Vagina (tissue), 2 donors: ENCODE data around the gene ADGRG6. TPM values are rescaled to one million over a fixed set of nuclear protein-coding genes. Genes with fewer than 3 reads are reported as not detected.

Source experiments
- DNase-seq, 2 donors: peaks; one replicate each; pipeline ENCODE4 v3.0.0-alpha.2; 2017; ENCODE audit errors: extremely low spot score in 2 of 2
- H3K27ac ChIP-seq: fragments of 200-600 bp; sonication (generic); one replicate; pipeline ENCODE4 v1.5.1; 2019
- H3K27me3 ChIP-seq: fragments of 200-600 bp; sonication (generic); one replicate; pipeline ENCODE4 v1.5.1; 2019
- H3K36me3 ChIP-seq, 2 donors: fragments of 200-600 bp; sonication (generic); one replicate each; pipeline ENCODE4 v1.5.1; 2017 to 2019
- H3K4me1 ChIP-seq: fragments of 200-600 bp; sonication (generic); one replicate; pipeline ENCODE4 v1.5.1; 2019
- H3K4me3 ChIP-seq, 2 donors: fragments of 200-600 bp; sonication (generic); 1 replicate in 1 of 2; 2 replicates in 1 of 2; pipeline ENCODE4 v1.5.1; 2016 to 2019
- H3K9me3 ChIP-seq: fragments of 200-600 bp; sonication (generic); one replicate; pipeline ENCODE4 v1.5.1; 2019
- CTCF ChIP-seq, 3 experiments: fragments of 450-650 bp in 2 of 3; fragments of 200-600 bp in 1 of 3; sonication (generic) in 1 of 3; IDR thresholded peaks; one replicate each; pipeline ENCODE4 v1.5.1; 2017 to 2019; ENCODE audit warnings: antibody characterized with exemption in 3 of 3, mild to moderate bottlenecking in 2 of 3, moderate library complexity in 2 of 3
- POLR2A ChIP-seq, 2 donors: fragments of 450-650 bp; IDR thresholded peaks; one replicate each; pipeline ENCODE4 v1.6.1; 2017; ENCODE audit warnings: antibody characterized with exemption in 2 of 2, mild to moderate bottlenecking in 2 of 2, moderate library complexity in 2 of 2
- POLR2AphosphoS5 ChIP-seq, 2 donors: sonication (generic); formaldehyde crosslinking; IDR thresholded peaks; one replicate each; pipeline ENCODE4 v1.9.0; 2017; ENCODE audit warnings: antibody characterized with exemption in 2 of 2, mild to moderate bottlenecking in 2 of 2, low read depth in 1 of 2; ENCODE audit not compliant: insufficient read depth in 1 of 2
- intact Hi-C: fragments of 100-400 bp; cut with DNase I; formaldehyde crosslinking; loops from one replicate; pipeline ENCODE4 v1.15.1; 2023
- total RNA-seq: library from RNA; depleted of rRNA; stranded (reverse); fragments of >200 nt; gene quantifications from one replicate; pipeline ENCODE4 v1.2.3, GENCODE V29; 2016

Gene ADGRG6
- total RNA-seq, 1 donor from 2014 or later = 22.6 TPM

- Histone ChIP-seq H3K36me3 (no peaks in the 10 kb centered on the region), H3K27ac (no peak overlapping the region), H3K27me3 (no peaks in the 10 kb centered on the region), H3K4me1 (no peaks in the 10 kb centered on the region), H3K9me3 (no peaks in the 10 kb centered on the region), H3K4me3 (no peak overlapping the region)
- intact Hi-C loops = no loop called here
- DNase-seq = no peak
- TF ChIP-seq POLR2A (IDR thresholded peaks at IDR 0.05) (no peak), CTCF (IDR thresholded peaks at IDR 0.05) (no peak), POLR2AphosphoS5 (IDR thresholded peaks at IDR 0.05; ENCODE audit: insufficient read depth in 1 of 2, low read depth in 1 of 2) (no peak)
Observed at GRCh38 chr6:142291512-142291911, 10.3 kb upstream of the ADGRG6 start.

- H3K4me3 ChIP-seq = no peak overlapping the region
- no peak for DNase-seq
- no peaks in the 10 kb centered on the region for H3K36me3 ChIP-seq
- H3K27me3 ChIP-seq = no peaks in the 10 kb centered on the region
- intact Hi-C loops = no loop called here
- no peak for TF ChIP-seq CTCF (IDR thresholded peaks at IDR 0.05)
- no peak for TF ChIP-seq POLR2A (IDR thresholded peaks at IDR 0.05)
- no peak for TF ChIP-seq POLR2AphosphoS5 (IDR thresholded peaks at IDR 0.05; ENCODE audit: insufficient read depth in 1 of 2, low read depth in 1 of 2)
- no peaks in the 10 kb centered on the region for H3K4me1 ChIP-seq
- no peak overlapping the region for H3K27ac ChIP-seq
- no peaks in the 10 kb centered on the region for H3K9me3 ChIP-seq
Observed at GRCh38 chr6:142292166-142292924, 9.5 kb upstream of the ADGRG6 start.

- no peaks in the 10 kb centered on the region for H3K36me3 ChIP-seq
- H3K9me3 ChIP-seq = no peaks in the 10 kb centered on the region
- H3K4me1 ChIP-seq = no peaks in the 10 kb centered on the region
- TF ChIP-seq POLR2AphosphoS5 (IDR thresholded peaks at IDR 0.05; ENCODE audit: insufficient read depth in 1 of 2, low read depth in 1 of 2) (no peak), CTCF (IDR thresholded peaks at IDR 0.05) (no peak), POLR2A (IDR thresholded peaks at IDR 0.05) (no peak)
- H3K27me3 ChIP-seq = no peaks in the 10 kb centered on the region
- intact Hi-C loops = no loop called here
- H3K27ac ChIP-seq = no peak overlapping the region
- no peak for DNase-seq
- H3K4me3 ChIP-seq = no peak overlapping the region
Observed at GRCh38 chr6:142293121-142293520, 8.7 kb upstream of the ADGRG6 start.

GRCh38 chr6:142294679-142295078, 7.1 kb upstream of the ADGRG6 start:
- Histone ChIP-seq H3K4me1 (no peaks in the 10 kb centered on the region), H3K4me3 (no peak overlapping the region), H3K27me3 (no peaks in the 10 kb centered on the region), H3K36me3 (no peaks in the 10 kb centered on the region), H3K9me3 (no peaks in the 10 kb centered on the region), H3K27ac (no peak overlapping the region)
- intact Hi-C loops = no loop called here
- no peak for DNase-seq
- no peak for TF ChIP-seq CTCF (IDR thresholded peaks at IDR 0.05)
- TF ChIP-seq POLR2AphosphoS5 (IDR thresholded peaks at IDR 0.05; ENCODE audit: insufficient read depth in 1 of 2, low read depth in 1 of 2) = no peak
- TF ChIP-seq POLR2A (IDR thresholded peaks at IDR 0.05) = no peak

GRCh38 chr6:142296975-142297604, 4.7 kb upstream of the ADGRG6 start:
- Histone ChIP-seq H3K27ac (no peak overlapping the region), H3K36me3 (no peaks in the 10 kb centered on the region), H3K4me1 (peaks cover 4% of the 10 kb centered on the region), H3K4me3 (no peak overlapping the region), H3K27me3 (no peaks in the 10 kb centered on the region), H3K9me3 (no peaks in the 10 kb centered on the region)
- TF ChIP-seq CTCF (IDR thresholded peaks at IDR 0.05) = no peak
- no peak for TF ChIP-seq POLR2A (IDR thresholded peaks at IDR 0.05)
- no peak for TF ChIP-seq POLR2AphosphoS5 (IDR thresholded peaks at IDR 0.05; ENCODE audit: insufficient read depth in 1 of 2, low read depth in 1 of 2)
- DNase-seq = no peak
- intact Hi-C loops = no loop called here
